GM18502 (cell line): ENCODE data around the gene GLIS1.
"Not testable (repeated sequence)": the region's sequence is repeated elsewhere in the genome, so short reads cannot be mapped to it uniquely, and the experiment has no call there.

Source experiments
- ATAC-seq: cut with Tn5 transposase; IDR thresholded peaks from one replicate; pipeline ENCODE4 v1.9.1; 2021; ENCODE audit warnings: mild to moderate bottlenecking; ENCODE audit not compliant: unreplicated experiment, poor library complexity

Gene GLIS1

DNA sequence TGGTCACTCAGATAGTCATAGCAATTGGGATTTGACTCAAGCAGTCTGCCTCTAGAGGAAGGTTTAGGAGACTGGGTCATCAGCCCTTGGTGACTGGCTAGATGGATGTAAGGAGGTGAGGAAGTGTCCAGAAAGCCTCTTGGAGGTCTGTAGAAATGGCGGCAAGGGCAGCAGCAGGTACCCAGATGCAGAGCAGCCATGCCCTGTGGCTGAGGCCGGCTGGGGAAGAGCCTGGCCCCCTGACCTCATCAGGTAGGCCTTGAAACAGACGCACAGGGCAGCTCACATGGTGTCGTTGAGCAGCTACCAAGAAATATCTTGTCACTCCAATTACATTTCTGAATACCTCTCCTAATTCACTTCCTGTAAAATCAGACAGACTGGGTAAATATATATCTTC lies 181.6 kb downstream of the GLIS1 start:
- no peak for ATAC-seq

DNA sequence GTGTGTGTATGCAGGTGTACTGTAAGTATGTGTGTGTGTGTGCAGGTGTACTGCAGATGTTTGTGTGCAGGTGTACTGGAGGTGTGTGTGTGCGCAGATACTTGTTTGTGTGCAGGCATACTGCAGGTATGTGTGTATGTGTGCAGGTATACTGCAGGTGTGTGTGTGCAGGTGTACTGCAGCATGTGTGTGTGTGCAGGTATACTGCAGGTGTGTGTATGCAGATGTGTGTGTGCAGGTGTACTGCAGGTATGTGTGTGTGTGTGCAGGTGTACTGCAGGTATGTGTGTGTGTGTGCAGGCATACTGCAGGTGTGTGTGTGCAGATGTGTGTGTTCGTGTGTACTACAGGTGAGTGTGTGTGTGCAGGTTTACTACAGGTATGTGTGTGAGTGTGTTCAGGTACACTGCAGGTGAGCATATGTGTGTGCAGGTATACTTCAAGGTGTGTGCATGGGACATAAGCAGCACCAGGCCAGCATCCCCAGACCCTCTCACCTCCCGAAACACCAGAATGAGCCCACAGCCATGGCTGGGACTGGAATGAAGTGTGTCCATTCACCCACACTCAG lies 182.2 kb downstream of the GLIS1 start:
- ATAC-seq, result no peak

DNA sequence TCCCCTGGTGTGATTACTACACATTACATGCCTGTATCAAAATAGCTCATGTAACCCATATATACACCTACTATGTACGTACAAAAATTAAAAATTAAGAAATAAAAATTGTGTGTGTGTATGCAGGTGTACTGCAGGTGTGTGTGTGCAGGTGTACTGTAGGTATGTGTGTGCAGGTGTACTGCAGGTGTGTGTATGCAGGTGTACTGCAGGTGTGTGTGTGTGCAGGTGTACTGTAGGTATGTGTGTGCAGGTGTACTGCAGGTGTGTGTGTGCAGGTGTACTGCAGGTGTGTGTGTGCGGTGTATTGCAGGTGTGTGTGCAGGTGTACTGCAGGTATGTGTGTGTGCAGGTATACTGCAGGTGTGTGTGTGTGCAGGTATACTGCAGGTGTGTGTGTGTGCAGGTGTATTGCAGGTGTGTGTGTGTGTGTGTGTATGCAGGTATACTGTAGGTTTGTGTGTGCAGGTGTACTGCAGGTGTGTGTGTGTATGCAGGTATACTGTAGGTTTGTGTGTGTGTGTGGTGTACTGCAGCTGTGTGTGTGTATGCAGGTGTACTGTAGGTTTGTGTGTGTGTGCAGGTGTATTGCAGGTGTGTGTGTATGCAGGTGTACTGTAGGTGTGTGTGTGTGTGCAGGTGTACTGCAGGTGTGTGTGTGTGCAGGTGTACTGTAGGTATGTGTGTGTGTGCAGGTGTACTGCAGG lies 183.2 kb downstream of the GLIS1 start:
- not testable (repeated sequence) for ATAC-seq

DNA sequence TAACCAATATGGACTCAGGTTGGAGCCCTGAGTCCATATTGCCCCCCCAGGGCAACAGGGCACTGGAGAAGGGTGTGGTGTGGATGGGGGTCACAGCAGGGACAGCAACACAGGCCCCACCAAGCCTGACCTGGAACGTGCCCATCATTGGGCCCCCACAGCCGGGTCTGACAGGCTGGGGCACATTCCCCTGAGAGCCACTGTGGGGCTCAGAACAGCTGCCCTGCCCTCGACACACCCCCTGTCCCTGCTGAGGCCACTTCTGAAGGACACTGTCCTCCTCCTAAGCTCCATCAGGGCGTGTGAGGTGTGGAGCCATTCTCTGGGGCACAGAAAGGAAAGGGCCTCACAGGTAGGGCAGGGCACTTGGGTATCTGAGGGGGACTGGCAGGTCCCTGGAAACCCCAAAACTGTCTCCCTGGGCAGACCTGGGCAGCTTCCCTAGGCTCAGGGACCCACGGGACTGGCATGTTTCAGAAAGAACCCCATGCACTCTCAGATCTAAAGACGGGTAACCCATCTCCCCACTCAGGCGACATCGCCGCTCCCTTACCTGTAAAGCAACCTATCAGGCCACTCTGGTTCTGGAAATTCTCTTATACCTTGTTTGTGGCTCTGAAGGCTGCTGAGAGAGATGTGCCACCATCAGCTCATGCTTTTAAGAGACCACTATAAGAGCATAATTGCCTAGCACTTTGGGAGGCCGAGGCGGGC lies 184.2 kb downstream of the GLIS1 start:
- no peak for ATAC-seq

DNA sequence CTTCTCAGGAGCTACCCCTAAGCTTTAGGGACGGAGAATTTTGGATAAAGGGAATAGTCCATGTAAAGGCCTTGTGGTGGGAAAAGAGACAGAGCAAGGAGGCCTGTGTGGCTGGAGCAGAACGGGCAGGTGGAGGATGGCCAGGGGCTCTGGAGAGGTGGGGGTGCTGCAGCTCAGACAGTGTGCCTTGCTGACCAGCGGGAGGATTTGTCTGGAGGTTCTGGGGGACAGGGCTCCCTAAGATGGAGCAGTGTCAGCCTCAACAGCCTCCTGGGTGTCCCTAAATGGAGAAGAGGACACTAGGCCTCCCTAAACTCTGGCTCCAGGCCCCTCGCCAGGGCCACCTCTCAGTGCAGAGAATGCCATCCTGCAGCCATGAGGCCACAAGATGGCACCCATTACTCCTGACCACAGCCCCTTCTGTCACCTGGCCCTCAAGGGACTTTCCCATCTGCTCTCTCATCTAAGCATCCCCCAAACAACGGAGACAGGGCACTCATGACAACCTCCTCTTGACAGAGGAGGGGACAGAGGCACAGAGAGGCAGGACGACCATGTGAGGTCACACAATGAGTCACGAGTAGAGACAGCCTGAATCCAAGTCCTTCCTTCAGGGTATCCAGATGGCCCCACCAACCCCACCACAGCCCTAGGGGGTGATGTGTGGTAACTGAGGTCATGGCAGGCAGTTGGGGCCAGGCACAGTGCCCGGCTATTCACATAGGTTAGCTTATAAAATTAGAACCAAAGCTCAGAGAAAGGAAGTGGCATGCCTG lies 185.0 kb downstream of the GLIS1 start:
- no peak for ATAC-seq

DNA sequence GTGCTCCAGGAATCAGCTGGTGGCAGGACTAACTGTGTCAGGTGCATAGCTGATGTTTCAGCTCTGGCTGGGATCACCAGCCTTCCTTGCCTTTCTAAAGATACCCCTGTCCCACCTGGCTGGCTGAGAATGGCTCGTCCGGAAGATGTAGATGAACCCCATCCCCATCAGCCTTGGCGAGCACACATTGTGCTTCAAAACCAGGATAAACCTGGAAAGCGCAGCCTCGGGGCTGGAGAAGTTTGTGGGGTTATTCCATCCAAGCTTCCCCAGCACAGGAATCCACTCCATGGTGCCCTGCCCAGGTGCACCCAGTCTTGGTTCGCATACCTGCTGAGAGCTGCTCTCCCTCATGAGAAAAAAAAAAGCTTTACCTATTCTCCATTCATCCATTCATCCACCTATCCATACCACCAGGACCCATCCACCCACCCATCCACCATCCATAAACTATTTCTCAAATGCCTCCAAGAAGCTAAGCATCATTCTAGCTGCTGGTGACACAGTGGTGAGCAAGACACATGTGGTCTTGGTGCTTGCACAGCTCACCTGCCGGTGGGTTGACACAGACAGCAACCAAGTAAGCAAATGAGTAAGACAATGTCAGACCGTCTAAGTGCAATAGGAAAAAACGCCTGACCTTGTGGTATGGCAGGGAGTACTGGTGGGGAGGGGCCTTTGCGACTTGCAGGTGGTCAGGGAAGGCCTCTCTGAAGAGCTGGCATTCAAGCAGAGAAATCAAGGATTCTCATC lies 185.8 kb downstream of the GLIS1 start:
- no peak for ATAC-seq

DNA sequence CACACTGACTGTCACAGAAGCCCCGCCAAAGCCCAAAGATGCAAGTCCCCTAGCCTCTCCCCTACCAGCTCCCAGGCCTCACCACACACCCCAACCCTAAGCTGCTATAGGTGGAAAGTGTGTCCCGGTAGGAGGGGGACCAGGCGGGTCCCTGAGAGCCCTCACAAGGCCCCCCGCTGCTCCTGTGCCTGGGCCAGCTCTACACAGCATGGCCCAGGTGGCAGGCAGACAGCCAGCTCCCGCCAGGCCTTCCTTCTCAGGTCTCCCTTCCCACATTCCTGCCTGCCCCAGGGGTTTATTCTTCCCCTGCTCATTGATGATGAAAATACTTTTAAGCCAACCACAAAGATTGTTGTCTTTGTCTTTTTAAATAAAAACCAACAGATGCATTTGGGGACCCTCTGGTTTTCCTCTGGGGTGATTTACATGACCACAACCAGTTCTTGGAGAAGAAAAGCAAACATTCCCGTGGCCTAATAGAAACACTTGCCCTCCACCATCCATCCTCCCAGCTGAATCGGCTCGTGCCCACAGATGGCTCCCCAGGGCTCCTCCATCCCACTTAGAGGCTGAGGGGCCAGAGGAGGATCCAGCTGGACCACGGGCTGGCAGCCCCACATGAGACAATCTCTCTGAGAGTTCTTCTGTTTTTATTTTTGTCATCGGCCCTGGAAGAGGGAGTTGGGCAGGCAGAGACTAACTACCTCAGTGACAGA lies 186.7 kb downstream of the GLIS1 start:
- no peak for ATAC-seq

DNA sequence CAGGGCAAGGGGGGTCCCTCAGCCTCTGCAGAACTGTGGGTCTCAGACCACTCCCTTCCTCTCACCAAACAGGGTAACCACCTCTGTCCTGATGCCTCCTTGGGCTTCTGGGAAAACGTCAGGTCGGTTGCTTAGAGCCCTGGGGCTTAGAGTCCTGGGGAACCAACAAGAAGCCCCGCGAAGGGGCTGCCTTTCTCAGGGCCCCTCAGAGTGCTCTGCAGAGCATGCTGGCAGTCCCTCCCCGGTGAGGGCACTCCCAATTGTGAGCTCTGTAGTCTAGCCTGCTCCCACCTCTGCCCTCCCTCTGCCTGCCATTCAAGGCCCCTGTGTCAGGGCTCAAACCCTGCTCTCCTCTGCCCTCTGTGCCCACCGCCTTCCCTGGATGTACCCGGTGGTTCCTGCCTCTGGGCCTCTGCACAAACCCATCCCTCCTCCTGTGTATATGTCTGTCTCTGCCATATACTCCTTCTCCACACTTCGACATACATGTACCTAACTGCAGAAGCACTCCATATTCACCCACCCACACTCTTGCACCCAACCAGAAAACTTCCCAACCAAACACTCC lies 187.5 kb downstream of the GLIS1 start:
- no peak for ATAC-seq

DNA sequence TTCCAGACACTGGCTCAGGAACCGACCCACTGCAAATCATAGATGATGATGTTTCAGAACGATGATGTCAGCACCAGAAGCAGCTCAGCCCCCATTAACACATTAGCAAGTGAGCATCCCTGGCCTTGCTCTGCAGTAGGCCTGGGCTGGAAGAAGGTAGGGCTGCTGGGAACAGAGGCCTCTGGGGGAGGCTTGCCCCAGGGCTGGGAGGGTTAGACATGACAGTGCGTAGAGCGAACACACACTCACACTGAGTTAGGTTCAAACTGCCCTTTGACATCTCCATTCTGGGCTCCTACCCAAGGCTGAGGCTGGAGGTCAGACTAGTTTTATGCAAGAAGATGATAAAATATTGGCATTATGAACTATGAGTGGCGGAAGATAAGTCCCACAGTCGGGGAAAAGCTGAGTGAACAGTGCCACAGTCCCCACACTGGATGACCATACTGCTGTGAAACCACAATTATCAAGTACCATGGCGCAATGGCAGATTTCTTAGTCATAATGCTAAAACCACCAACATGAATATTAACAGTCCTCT lies 188.7 kb downstream of the GLIS1 start:
- no peak for ATAC-seq

DNA sequence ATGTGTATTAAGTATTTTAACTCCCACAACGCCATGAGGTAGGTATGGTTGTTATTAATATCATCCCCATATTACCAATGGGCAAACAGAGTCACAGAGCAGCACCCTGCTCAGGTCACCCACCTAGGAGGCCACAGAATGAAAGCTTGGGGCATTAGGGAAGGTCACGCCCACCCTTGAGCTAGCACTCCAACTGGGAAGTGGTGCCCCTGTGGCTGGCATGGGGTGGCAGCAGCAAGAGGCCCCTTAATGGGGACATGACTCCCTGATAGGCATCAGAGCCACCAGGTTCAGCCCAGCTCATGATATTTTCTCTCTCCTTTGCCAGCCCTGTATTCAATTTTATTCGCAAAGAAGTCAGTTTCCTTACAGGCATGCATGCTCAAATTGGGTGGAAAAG lies 189.2 kb downstream of the GLIS1 start:
- no peak for ATAC-seq

DNA sequence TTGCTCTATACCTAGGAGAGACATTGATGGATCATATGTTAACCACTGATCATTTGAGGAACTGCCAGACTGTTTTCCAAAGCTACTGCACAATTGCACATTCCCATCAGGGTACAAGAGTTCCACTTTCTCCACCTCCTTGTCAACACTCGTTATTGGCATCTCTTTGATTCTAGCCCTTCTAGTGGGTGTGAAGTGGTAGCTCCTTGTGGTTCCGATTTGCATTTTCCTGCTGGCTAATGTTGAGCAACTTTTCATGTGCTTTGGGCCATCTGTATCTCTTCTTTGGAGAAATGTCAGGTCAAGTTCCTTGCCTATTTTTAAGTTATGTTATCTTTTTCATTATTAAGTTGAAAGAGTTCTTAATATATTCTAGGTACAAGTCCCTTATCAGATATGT lies 189.7 kb downstream of the GLIS1 start:
- ATAC-seq, result no peak

DNA sequence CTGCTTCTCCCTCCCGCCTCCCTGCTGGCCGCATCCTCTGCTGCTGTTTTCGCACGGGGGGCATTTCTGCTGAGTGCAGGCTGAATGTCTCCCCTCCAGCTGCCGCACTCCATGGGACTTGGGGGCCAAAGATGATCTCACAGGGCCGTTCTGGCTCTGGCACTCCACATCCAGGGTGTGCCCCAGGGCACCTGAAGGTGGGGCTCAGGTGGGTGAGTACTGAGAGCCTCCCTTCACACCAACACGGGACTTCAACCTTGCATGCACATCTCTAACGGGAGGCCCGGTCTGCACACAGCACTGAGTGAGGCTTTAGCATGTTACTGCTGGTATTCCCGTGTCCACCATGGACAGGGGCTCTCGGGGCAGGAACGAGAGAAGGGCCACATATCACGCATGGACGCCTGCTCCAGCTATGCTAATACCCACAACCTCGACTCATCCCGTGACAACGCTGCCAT lies 190.9 kb downstream of the GLIS1 start:
- no peak for ATAC-seq

DNA sequence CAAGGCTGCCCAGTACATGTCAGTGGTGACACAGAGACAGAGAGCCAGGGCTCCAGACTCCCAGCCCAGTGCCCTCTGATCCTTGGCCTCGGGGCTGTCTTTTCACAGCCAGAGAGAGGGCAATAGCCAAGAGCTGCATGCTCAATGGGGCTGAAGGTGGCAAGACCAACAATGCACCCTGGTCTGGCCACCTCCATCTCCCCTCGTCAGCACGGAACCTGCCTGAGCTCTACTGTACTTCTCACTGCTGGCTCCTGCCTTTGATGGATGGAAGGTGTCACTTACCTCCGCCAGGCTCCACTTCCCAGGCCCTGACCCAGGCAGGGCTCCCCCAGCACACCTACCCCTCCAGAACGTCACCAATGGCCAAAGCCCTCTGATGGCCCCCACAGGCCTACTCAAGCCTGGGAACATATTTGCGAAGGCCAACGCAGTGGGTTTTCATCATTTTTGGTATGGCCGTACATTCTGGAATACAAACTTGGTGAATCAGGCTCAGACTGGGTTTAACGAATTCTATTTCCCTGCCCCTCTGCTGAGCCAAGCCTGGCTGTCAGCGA lies 191.7 kb downstream of the GLIS1 start:
- no peak for ATAC-seq

DNA sequence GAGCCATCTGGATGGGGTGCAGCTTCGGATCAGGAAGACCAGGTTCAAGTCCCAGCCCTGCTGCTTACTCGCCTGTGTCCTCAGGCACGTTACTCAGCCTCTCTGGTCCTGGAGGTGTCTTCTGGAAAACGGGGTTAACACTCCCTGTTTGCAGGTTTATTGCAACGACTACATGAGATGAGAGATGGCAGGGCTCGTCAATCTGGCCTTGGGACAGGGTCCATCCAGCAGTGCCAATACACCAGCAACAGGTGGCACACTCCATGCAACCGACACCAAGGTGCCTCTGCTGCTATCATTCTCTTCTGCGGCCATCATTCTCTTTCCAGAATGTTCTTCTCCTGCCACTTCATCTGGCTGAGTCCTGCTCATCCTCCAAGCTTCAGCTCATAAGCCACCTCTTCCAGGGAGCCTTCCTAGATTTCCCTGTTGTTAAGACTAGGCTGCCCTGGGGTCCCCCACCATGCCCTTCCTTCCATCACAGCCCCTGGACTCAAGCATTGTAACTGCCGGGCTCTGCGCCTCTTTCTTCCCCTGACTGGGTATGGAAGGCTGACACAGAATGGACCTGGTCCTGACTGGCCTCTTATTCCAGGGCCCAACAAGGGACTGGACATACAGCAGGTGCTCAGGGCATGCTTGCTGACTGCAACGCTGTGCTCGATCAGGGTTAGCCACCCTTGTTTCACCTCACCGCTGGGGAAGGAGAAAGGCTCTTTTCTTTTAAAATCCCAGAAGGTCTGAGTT lies 192.4 kb downstream of the GLIS1 start:
- ATAC-seq, result no peak

DNA sequence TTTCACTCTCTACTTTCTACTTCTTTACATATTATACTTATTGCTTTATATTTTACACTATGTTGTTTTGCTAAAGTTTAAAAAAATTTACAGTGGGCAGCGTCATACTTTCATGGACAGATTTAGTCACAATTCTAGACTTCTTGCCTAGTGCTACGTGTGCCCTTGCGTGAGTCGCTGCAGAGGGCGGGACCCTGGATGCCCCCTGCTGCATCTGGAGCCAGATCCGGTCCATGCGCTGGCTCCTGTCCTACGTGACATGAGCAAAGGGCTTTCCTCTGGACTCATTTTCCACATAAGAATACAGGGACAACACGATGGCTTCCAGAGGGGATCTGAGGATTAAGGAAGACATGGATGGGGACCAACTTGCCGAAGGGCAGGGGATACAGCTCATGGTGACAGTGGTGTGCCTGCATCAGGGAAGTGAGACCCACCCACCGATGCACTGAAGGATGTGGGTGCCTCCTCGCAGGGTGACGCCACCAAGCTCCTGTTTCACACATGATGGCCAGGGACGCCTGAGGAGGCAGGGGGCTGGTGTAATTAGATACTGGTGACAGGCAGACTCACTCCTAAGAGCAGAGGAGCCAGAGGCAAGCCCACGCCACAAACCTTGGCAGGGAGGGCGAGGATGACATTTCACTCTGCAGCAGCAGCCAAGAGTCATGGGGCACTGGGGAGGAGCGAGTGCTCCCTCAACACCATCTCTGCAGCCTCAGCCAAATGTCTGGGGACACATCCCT lies 193.1 kb downstream of the GLIS1 start:
- ATAC-seq, result no peak

DNA sequence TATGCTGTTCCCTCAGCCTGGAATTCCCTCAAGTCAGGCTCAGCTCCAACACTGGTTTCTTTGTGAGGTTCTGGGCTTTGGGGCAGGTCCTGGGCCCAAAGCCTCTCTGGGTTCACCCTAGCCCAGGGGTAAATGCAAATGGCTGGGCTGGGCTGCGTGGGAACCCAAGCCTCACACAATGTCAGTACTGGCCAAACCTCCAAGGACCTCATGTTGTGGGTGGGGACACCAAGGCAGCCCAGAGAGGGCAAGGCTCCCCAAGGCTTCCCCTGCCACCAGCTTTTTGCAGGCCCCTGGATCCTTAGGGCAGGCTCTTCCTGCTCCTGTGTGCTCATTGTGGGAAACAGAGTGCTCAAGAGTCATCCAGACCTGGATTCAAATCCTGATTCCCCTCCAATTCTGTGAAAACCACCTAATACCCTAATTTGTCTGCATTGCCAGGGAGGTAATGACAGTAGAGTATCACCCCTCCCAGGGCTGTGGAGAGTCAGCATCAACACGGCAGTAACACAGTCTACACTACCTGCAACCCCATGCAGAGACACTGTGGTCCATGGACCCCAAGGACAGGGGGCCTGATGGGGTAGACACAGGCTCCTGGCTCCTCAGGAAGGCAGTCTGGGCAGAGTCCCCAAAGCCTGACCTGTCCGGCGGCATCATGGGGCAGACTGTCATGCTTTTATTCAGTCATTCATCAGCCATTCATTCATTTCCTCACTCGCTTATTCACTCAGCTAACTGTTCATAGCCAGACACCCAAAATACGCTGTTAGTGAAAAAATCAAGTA lies 194.0 kb downstream of the GLIS1 start:
- ATAC-seq, result no peak
